Thyroid gland (tissue), 4 donors: ENCODE results near the gene RPGRIP1. TPM values are rescaled to one million over a fixed set of nuclear protein-coding genes. Genes with fewer than 3 reads are reported as not detected.

Source experiments
- DNase-seq, 2 donors: peaks; one replicate each; pipeline ENCODE4 v3.0.0-alpha.2; 2019
- H3K27ac ChIP-seq, 3 donors: fragments of 200-600 bp; sonication (generic); 1 replicate in 2 of 3; 2 replicates in 1 of 3; pipeline ENCODE4 v1.5.1; 2016 to 2019; ENCODE audit warnings: mild to moderate bottlenecking in 1 of 3, moderate library complexity in 1 of 3
- H3K27me3 ChIP-seq: fragments of 200-600 bp; sonication (generic); one replicate; pipeline ENCODE4 v1.5.1; 2019
- H3K36me3 ChIP-seq, 2 donors: fragments of 200-600 bp; sonication (generic); one replicate each; pipeline ENCODE4 v1.5.1; 2016 to 2019
- H3K4me1 ChIP-seq, 2 donors: fragments of 200-600 bp; sonication (generic); one replicate each; pipeline ENCODE4 v1.5.1; 2017 to 2019
- H3K4me3 ChIP-seq, 3 donors: fragments of 200-600 bp; sonication (generic); replicated peaks in 1 of 3; 1 replicate in 2 of 3; 2 replicates in 1 of 3; pipeline ENCODE4 v1.5.1; 2016; ENCODE audit warnings: mild to moderate bottlenecking in 1 of 3
- H3K9me3 ChIP-seq: fragments of 200-600 bp; sonication (generic); one replicate; pipeline ENCODE4 v1.5.1; 2017
- CTCF ChIP-seq, 6 experiments: fragments of 200-600 bp in 3 of 6; fragments of 450-650 bp in 3 of 6; sonication (generic) in 3 of 6; IDR thresholded peaks; one replicate each; pipeline ENCODE4 v1.5.1; 2016 to 2019; ENCODE audit warnings: antibody characterized with exemption in 6 of 6, mild to moderate bottlenecking in 2 of 6, inconsistent platforms in 1 of 6, moderate library complexity in 1 of 6
- POLR2A ChIP-seq, 2 donors: fragments of 450-650 bp; IDR thresholded peaks; one replicate each; pipeline ENCODE4 v1.6.1; 2017; ENCODE audit warnings: antibody characterized with exemption in 2 of 2, mild to moderate bottlenecking in 2 of 2, moderate library complexity in 1 of 2
- WGBS, 2 donors: methylation state at CpG; one replicate each; pipeline ENCODE4 v1.1.5; 2017; 5-methylcytosine and 5-hydroxymethylcytosine counted together
- intact Hi-C: fragments of 100-400 bp; cut with DNase I; formaldehyde crosslinking; loops from one replicate; pipeline ENCODE4 v1.15.1; 2023
- total RNA-seq, 4 donors: library from RNA; depleted of rRNA; stranded (reverse); fragments of >200 nt; gene quantifications; one replicate each; pipeline ENCODE4 v1.2.3, GENCODE V29; 2016

RPGRIP1 gene
- total RNA-seq, 4 donors from 2014 or later = not detected

GRCh38 chr14:21263284-21264024 is 16.4 kb upstream of the RPGRIP1 start:
- no peak for DNase-seq
- peak overlapping the region in 1 of 3 donors; percentile 7 for H3K27ac ChIP-seq
- intact Hi-C loops = loop anchor here (10.0 kb wide), 1 partner anchor 121 kb away; the partner anchor contains the start of gene SUPT16H
- H3K9me3 ChIP-seq = no peaks in the 10 kb centered on the region
- TF ChIP-seq CTCF (IDR thresholded peaks at IDR 0.05) = peak in 2 of 6 experiments; percentile 5 to 11
- no peak for TF ChIP-seq POLR2A (IDR thresholded peaks at IDR 0.05)
- peaks cover 17 to 19% of the 10 kb centered on the region in 2 donors for H3K36me3 ChIP-seq
- peaks cover 41 to 46% of the 10 kb centered on the region in 2 donors for H3K4me1 ChIP-seq
- no peaks in the 10 kb centered on the region for H3K27me3 ChIP-seq
- 29 to 31% methylated on average over 5 of the region's 5 CpGs for WGBS, 2 donors
- no peak overlapping the region for H3K4me3 ChIP-seq

GRCh38 chr14:21264025-21264801 is 15.7 kb upstream of the RPGRIP1 start:
- 46 to 59% methylated on average over 4 of the region's 4 CpGs for WGBS, 2 donors
- Histone ChIP-seq H3K27ac (peak overlapping the region in 1 of 3 donors; percentile 7), H3K9me3 (no peaks in the 10 kb centered on the region), H3K27me3 (no peaks in the 10 kb centered on the region), H3K4me3 (no peak overlapping the region), H3K36me3 (peaks cover 14 to 19% of the 10 kb centered on the region in 2 donors), H3K4me1 (peaks cover 39 to 46% of the 10 kb centered on the region in 2 donors)
- no peak for DNase-seq
- intact Hi-C loops = loop anchor here (10.0 kb wide), 1 partner anchor 121 kb away; the partner anchor contains the start of gene SUPT16H
- no peak for TF ChIP-seq CTCF (IDR thresholded peaks at IDR 0.05)
- TF ChIP-seq POLR2A (IDR thresholded peaks at IDR 0.05) = no peak

GRCh38 chr14:21267431-21267845 is 12.4 kb upstream of the RPGRIP1 start:
- WGBS, 2 donors = 10 to 11% methylated on average over 10 of the region's 10 CpGs
- peak overlapping the region in 2 of 3 donors; percentile 13 to 77 for H3K4me3 ChIP-seq
- H3K9me3 ChIP-seq = no peaks in the 10 kb centered on the region
- peaks cover 32 to 41% of the 10 kb centered on the region in 2 donors for H3K4me1 ChIP-seq
- peaks cover 0 to 4% of the 10 kb centered on the region in 2 donors for H3K36me3 ChIP-seq
- peak overlapping the region in 2 of 3 donors; percentile 21 to 96 for H3K27ac ChIP-seq
- no peak for DNase-seq
- intact Hi-C loops = loop anchor here (5.0 to 10.0 kb wide), 2 partner anchors 117 to 210 kb away; partner anchors contain the start of genes RAB2B, SUPT16H and TOX4
- TF ChIP-seq CTCF (IDR thresholded peaks at IDR 0.05) = no peak
- no peak for TF ChIP-seq POLR2A (IDR thresholded peaks at IDR 0.05)
- no peaks in the 10 kb centered on the region for H3K27me3 ChIP-seq

- H3K4me1 ChIP-seq = peaks cover 30 to 35% of the 10 kb centered on the region in 2 donors
- peak overlapping the region; percentile 93 to 96 (median 96) for H3K27ac ChIP-seq
- DNase-seq = no peak
- intact Hi-C loops = loop anchor here (5.0 to 10.0 kb wide), 2 partner anchors 117 to 209 kb away; partner anchors contain the start of genes RAB2B, SUPT16H and TOX4
- WGBS, 2 donors = 4 to 6% methylated on average over 16 of the region's 16 CpGs
- TF ChIP-seq CTCF (IDR thresholded peaks at IDR 0.05) (no peak), POLR2A (IDR thresholded peaks at IDR 0.05) (no peak)
- no peaks in the 10 kb centered on the region for H3K27me3 ChIP-seq
- H3K4me3 ChIP-seq = peak overlapping the region; percentile 5 to 100 (median 77)
- H3K9me3 ChIP-seq = no peaks in the 10 kb centered on the region
- H3K36me3 ChIP-seq = peaks cover 0 to 3% of the 10 kb centered on the region in 2 donors
Measured at GRCh38 chr14:21267886-21268616, 11.8 kb upstream of the RPGRIP1 start.
